CD14-positive monocyte (primary cell): ENCODE results near the gene LSM3. TPM values are rescaled to one million over a fixed set of nuclear protein-coding genes. Genes with fewer than 3 reads are reported as not detected.

ENCODE experiments used
- DNase-seq, 3 donors: peaks; one replicate each; pipeline ENCODE4 v3.0.0-alpha.2; 2011 to 2022
- H2AFZ ChIP-seq: 2 replicates; pipeline ENCODE4 v1.6.0; 2012; ENCODE audit warnings: mild to moderate bottlenecking, low read depth, low read length, inconsistent platforms; ENCODE audit not compliant: insufficient read depth, poor library complexity, severe bottlenecking
- H3K27ac ChIP-seq, 2 donors: 1 replicate in 1 of 2; 2 replicates in 1 of 2; pipeline ENCODE4 v1.5.1; 2012 to 2013; ENCODE audit warnings: low read length in 2 of 2, control low read depth in 1 of 2, inconsistent platforms in 1 of 2, low read depth in 1 of 2, mild to moderate bottlenecking in 1 of 2
- H3K27me3 ChIP-seq, 2 donors: one replicate each; pipeline versions ENCODE4 v1.6.0 to v1.6.1; 2011 to 2013; ENCODE audit warnings: low read length in 2 of 2; ENCODE audit not compliant: control insufficient read depth in 2 of 2, insufficient read depth in 2 of 2
- H3K36me3 ChIP-seq, 2 donors: replicated peaks in 1 of 2; 1 replicate in 1 of 2; 2 replicates in 1 of 2; pipeline versions ENCODE4 v1.5.1 to v1.6.1; 2012 to 2013; ENCODE audit warnings: low read length in 2 of 2, control low read depth in 1 of 2, inconsistent platforms in 1 of 2, mild to moderate bottlenecking in 1 of 2; ENCODE audit not compliant: insufficient read depth in 2 of 2, control insufficient read depth in 1 of 2
- H3K4me1 ChIP-seq, 2 donors: 1 replicate in 1 of 2; 2 replicates in 1 of 2; pipeline versions ENCODE4 v1.5.1 to v1.6.1; 2012 to 2013; ENCODE audit warnings: low read length in 2 of 2, control low read depth in 1 of 2, inconsistent platforms in 1 of 2, mild to moderate bottlenecking in 1 of 2, moderate library complexity in 1 of 2; ENCODE audit not compliant: insufficient read depth in 2 of 2, control insufficient read depth in 1 of 2
- H3K4me2 ChIP-seq: replicated peaks from 2 replicates; pipeline ENCODE3; 2012; ENCODE audit warnings: low read length, moderate library complexity, mild to moderate bottlenecking; ENCODE audit not compliant: poor library complexity, severe bottlenecking; ENCODE audit errors: extremely low read depth
- H3K4me3 ChIP-seq, 3 experiments: fragments of 200-600 bp in 1 of 3; sonication (generic) in 1 of 3; replicated peaks in 1 of 3; 1 replicate in 2 of 3; 2 replicates in 1 of 3; pipeline ENCODE4 v1.5.1; 2011 to 2013; ENCODE audit warnings: low read length in 3 of 3, mild to moderate bottlenecking in 3 of 3, control low read depth in 2 of 3, low read depth in 2 of 3, inconsistent platforms in 1 of 3, moderate library complexity in 1 of 3
- H3K79me2 ChIP-seq: 2 replicates; pipeline ENCODE4 v1.6.0; 2012; ENCODE audit warnings: mild to moderate bottlenecking, control low read depth, inconsistent platforms, low read length, moderate library complexity; ENCODE audit not compliant: insufficient read depth
- H3K9ac ChIP-seq: 2 replicates; pipeline ENCODE4 v1.6.0; 2017; ENCODE audit warnings: low read length, mild to moderate bottlenecking; ENCODE audit not compliant: insufficient read depth, poor library complexity, severe bottlenecking
- H3K9me3 ChIP-seq, 2 donors: replicated peaks in 1 of 2; 1 replicate in 1 of 2; 2 replicates in 1 of 2; pipeline versions ENCODE4 v1.5.1 to v1.6.1; 2012 to 2013; ENCODE audit warnings: low read length in 2 of 2, control low read depth in 1 of 2; ENCODE audit not compliant: control insufficient read depth in 1 of 2, insufficient read depth in 1 of 2
- H4K20me1 ChIP-seq: 2 replicates; pipeline ENCODE4 v1.6.0; 2012; ENCODE audit warnings: mild to moderate bottlenecking, low read length, control low read depth, moderate library complexity; ENCODE audit not compliant: insufficient read depth
- H3K27ac Mint-ChIP-seq, 7 donors: one replicate each; pipeline ENCODE4 v1.8.0; 2020; ENCODE audit warnings: mild to moderate bottlenecking in 7 of 7, mixed read lengths in 7 of 7, moderate library complexity in 6 of 7, inconsistent platforms in 2 of 7
- H3K27me3 Mint-ChIP-seq, 3 donors: one replicate each; pipeline ENCODE4 v1.8.0; 2021 to 2022; ENCODE audit warnings: low read depth in 3 of 3, mild to moderate bottlenecking in 3 of 3, mixed read lengths in 3 of 3, moderate library complexity in 3 of 3, inconsistent platforms in 1 of 3
- H3K36me3 Mint-ChIP-seq, 2 donors: one replicate each; pipeline ENCODE4 v1.8.0; 2020; ENCODE audit warnings: mixed read lengths in 2 of 2, inconsistent platforms in 1 of 2, mild to moderate bottlenecking in 1 of 2
- H3K4me1 Mint-ChIP-seq: one replicate; pipeline ENCODE4 v1.8.0; 2020; ENCODE audit warnings: mild to moderate bottlenecking, mixed read lengths
- H3K4me3 Mint-ChIP-seq, 2 donors: one replicate each; pipeline ENCODE4 v1.8.0; 2020; ENCODE audit warnings: mild to moderate bottlenecking in 2 of 2, mixed read lengths in 2 of 2, moderate library complexity in 1 of 2
- H3K9me3 Mint-ChIP-seq, 7 donors: one replicate each; pipeline ENCODE4 v1.8.0; 2020 to 2022; ENCODE audit warnings: mixed read lengths in 7 of 7, mild to moderate bottlenecking in 6 of 7, moderate library complexity in 6 of 7, inconsistent platforms in 2 of 7
- CTCF ChIP-seq: fragments of 200-600 bp; IDR thresholded peaks from one replicate; pipeline ENCODE4 v1.8.0; 2022; ENCODE audit warnings: antibody characterized with exemption, mild to moderate bottlenecking
- WGBS: methylation state at CpG from one replicate; pipeline ENCODE4 v1.1.5; 2013; ENCODE audit warnings: missing lambda C conversion rate; ENCODE audit not compliant: insufficient coverage; 5-methylcytosine and 5-hydroxymethylcytosine counted together
- intact Hi-C, 2 donors: fragments of 100-400 bp; cut with micrococcal nuclease; formaldehyde crosslinking; loops; one replicate each; pipeline versions ENCODE4 v1.15.0 to v1.15.1; 2023
- polyA plus RNA-seq, 3 donors: library from polyadenylated mRNA; depleted of rRNA in 1 of 3; unstranded in 2 of 3; stranded (reverse) in 1 of 3; fragments of 300-500 nt in 2 of 3; fragments of >200 nt in 1 of 3; fragmentation: Illumina TruSeq in 2 of 3; gene quantifications; 1 replicate in 2 of 3; 2 replicates in 1 of 3; pipeline ENCODE4 v1.2.3, GENCODE V29; 2012 to 2021

LSM3 gene
- polyA plus RNA-seq, 3 donors: 4.1 to 23.2 (median 19.8) TPM

- H3K27ac ChIP-seq: no peak overlapping the region
- Mint-ChIP-seq H3K4me1 (no peaks in the 10 kb centered on the region), H3K4me3 (no peak overlapping the region), H3K36me3 (peaks cover 88 to 89% of the 10 kb centered on the region in 2 donors), H3K9me3 (no peaks in the 10 kb centered on the region), H3K27me3 (peaks cover 0 to 3% (median 3%) of the 10 kb centered on the region in 3 donors), H3K27ac (peak overlapping the region in 2 of 7 donors; percentile 14 to 68)
- no peaks in the 10 kb centered on the region for H3K4me1 ChIP-seq
- no peaks in the 10 kb centered on the region for H3K79me2 ChIP-seq
- no peak overlapping the region for H3K4me3 ChIP-seq
- H3K9me3 ChIP-seq: no peaks in the 10 kb centered on the region
- WGBS: 93% methylated on average over 8 of the region's 11 CpGs
- no peaks in the 10 kb centered on the region for H4K20me1 ChIP-seq
- intact Hi-C loops: no loop called here
- no peak overlapping the region for H3K4me2 ChIP-seq
- H2AFZ ChIP-seq: no peak overlapping the region
- no peak for TF ChIP-seq CTCF
- no peak overlapping the region for H3K9ac ChIP-seq
- peaks cover 89 to 100% of the 10 kb centered on the region in 2 donors for H3K36me3 ChIP-seq
- no peaks in the 10 kb centered on the region for H3K27me3 ChIP-seq
- no peak for DNase-seq
Measured at GRCh38 chr3:14135581-14135980, 43.0 kb upstream of the LSM3 start.

GRCh38 chr3:14137004-14137403, 41.6 kb upstream of the LSM3 start:
- H3K4me1 ChIP-seq: no peaks in the 10 kb centered on the region
- no peak overlapping the region for H2AFZ ChIP-seq
- no peak overlapping the region for H3K4me2 ChIP-seq
- H3K4me3 ChIP-seq: no peak overlapping the region
- H3K27me3 ChIP-seq: no peaks in the 10 kb centered on the region
- no peak overlapping the region for H3K27ac ChIP-seq
- H3K79me2 ChIP-seq: no peaks in the 10 kb centered on the region
- Mint-ChIP-seq H3K36me3 (peaks cover 86 to 87% of the 10 kb centered on the region in 2 donors), H3K4me1 (peaks cover 3% of the 10 kb centered on the region), H3K27ac (peak overlapping the region in 2 of 7 donors; percentile 4 to 26), H3K27me3 (peaks cover 0 to 3% (median 3%) of the 10 kb centered on the region in 3 donors), H3K9me3 (no peaks in the 10 kb centered on the region), H3K4me3 (no peak overlapping the region)
- no peak overlapping the region for H3K9ac ChIP-seq
- TF ChIP-seq CTCF: no peak
- no peak for DNase-seq
- H3K9me3 ChIP-seq: no peaks in the 10 kb centered on the region
- WGBS: 95% methylated on average over 3 of the region's 3 CpGs
- H4K20me1 ChIP-seq: no peaks in the 10 kb centered on the region
- intact Hi-C loops: no loop called here
- H3K36me3 ChIP-seq: peaks cover 88 to 100% of the 10 kb centered on the region in 2 donors
